Panc1 (cell line): Measurements from ENCODE around the gene KRT4. TPM values are rescaled to one million over a fixed set of nuclear protein-coding genes. Genes with fewer than 3 reads are reported as not detected.

Experiments used
- ATAC-seq: fragments of 200-7000 bp; cut with Tn5 transposase; 2 replicates; pipeline ENCODE4 v1.9.1; 2020; ENCODE audit warnings: mild to moderate bottlenecking, moderate library complexity
- BruUV-seq: library from RNA; stranded (reverse); fragments of 400-500 nt; replicated peaks from 2 replicates; lab custom pipeline; 2021; lab: Mats Ljungman, UMichigan
- CTCF ChIA-PET: fragments of 300-600 bp; sonication (Branson Sonifier 250); formaldehyde crosslinking; loops from one replicate; lab custom pipeline; 2022; ENCODE audit warnings: antibody characterized with exemption; lab: Charles Lee
- POLR2A ChIA-PET: fragments of 300-600 bp; sonication (Branson Sonifier 250); formaldehyde crosslinking; loops from one replicate; lab custom pipeline; 2022; ENCODE audit warnings: antibody characterized with exemption; lab: Charles Lee
- DNase-seq: peaks from one replicate; pipeline ENCODE4 v3.0.0-alpha.2; 2010; ENCODE audit warnings: low read depth, low spot score
- H3K27ac ChIP-seq: 2 replicates; pipeline ENCODE4 v1.5.1; 2011; ENCODE audit warnings: mild to moderate bottlenecking, low read length, inconsistent platforms
- H3K27me3 ChIP-seq: fragments of 200-500 bp; sonication (Bioruptor generic); 2 replicates; pipeline ENCODE4 v1.6.0; 2014; ENCODE audit warnings: low read length, inconsistent platforms; ENCODE audit not compliant: control insufficient read depth, insufficient read depth
- H3K36me3 ChIP-seq: fragments of 200-500 bp; sonication (Bioruptor generic); 2 replicates; pipeline ENCODE4 v1.5.1; 2014; ENCODE audit warnings: inconsistent platforms, mild to moderate bottlenecking, low read length, moderate library complexity; ENCODE audit not compliant: control insufficient read depth, insufficient read depth
- H3K4me1 ChIP-seq: 2 replicates; pipeline ENCODE4 v1.5.1; 2011; ENCODE audit warnings: inconsistent platforms, mild to moderate bottlenecking, low read length, moderate library complexity; ENCODE audit not compliant: control insufficient read depth, insufficient read depth
- H3K4me3 ChIP-seq, 2 experiments: 2 replicates each; pipeline ENCODE4 v1.5.1; 2011 to 2012; ENCODE audit warnings: low read depth in 2 of 2, low read length in 2 of 2, mild to moderate bottlenecking in 2 of 2, inconsistent platforms in 1 of 2, moderate library complexity in 1 of 2
- H3K9me3 ChIP-seq: fragments of 200-500 bp; sonication (Bioruptor generic); 2 replicates; pipeline ENCODE4 v1.5.1; 2014; ENCODE audit warnings: low read depth, mild to moderate bottlenecking, inconsistent platforms, low read length, moderate library complexity; ENCODE audit not compliant: control insufficient read depth, insufficient read depth
- CTCF ChIP-seq: fragments of 450-650 bp; IDR thresholded peaks from 2 replicates; pipeline ENCODE4 v1.5.1; 2017; ENCODE audit warnings: mild to moderate bottlenecking
- POLR2AphosphoS5 ChIP-seq: IDR thresholded peaks from 2 replicates; pipeline ENCODE4 v1.6.1; 2012; ENCODE audit warnings: mild to moderate bottlenecking, low read depth, low read length, moderate library complexity
- REST ChIP-seq, 2 experiments: IDR thresholded peaks; 2 replicates each; pipeline ENCODE4 v1.6.1; 2011 to 2012; ENCODE audit warnings: low read depth in 2 of 2, control low read depth in 1 of 2, low read length in 1 of 2, mild to moderate bottlenecking in 1 of 2, moderate library complexity in 1 of 2; ENCODE audit not compliant: insufficient read depth in 1 of 2
- SIN3A ChIP-seq: IDR thresholded peaks from 2 replicates; pipeline ENCODE4 v1.6.1; 2012; ENCODE audit warnings: low read depth, mild to moderate bottlenecking, low read length, moderate library complexity, borderline replicate concordance; ENCODE audit not compliant: insufficient read depth
- TCF7L2 ChIP-seq: IDR thresholded peaks from 2 replicates; pipeline ENCODE4 v1.6.1; 2011; ENCODE audit warnings: mild to moderate bottlenecking, low read depth, low read length, inconsistent platforms
- in situ Hi-C: cut with HindIII; loops from 2 replicates; pipeline ENCODE4 v1.10.0; 2016; ENCODE audit warnings: low sequenced_read_pairs, low pct_unique_long_range_greater_than_20kb
- intact Hi-C: fragments of 100-400 bp; cut with micrococcal nuclease; formaldehyde crosslinking; loops from one replicate; pipeline ENCODE4 v1.10.0; 2022; ENCODE audit not compliant: unreplicated experiment
- total RNA-seq: library from RNA; stranded (reverse); gene quantifications from one replicate; pipeline ENCODE4 v1.2.1, GENCODE V29; 2021; ENCODE audit not compliant: unreplicated experiment

Gene KRT4
- total RNA-seq, 1 experiment from 2014 or later, result 0.15 TPM

- CTCF ChIA-PET, result no interaction called here
- Histone ChIP-seq H3K4me1 (no peaks in the 10 kb centered on the region), H3K4me3 (no peak overlapping the region), H3K27me3 (no peaks in the 10 kb centered on the region), H3K27ac (no peak overlapping the region), H3K9me3 (no peaks in the 10 kb centered on the region), H3K36me3 (no peaks in the 10 kb centered on the region)
- in situ Hi-C loops (no loop called here), intact Hi-C loops (no loop called here)
- DNase-seq, result no peak
- POLR2A ChIA-PET, result interaction anchor here (0.7 kb wide), 1 partner anchor 264 kb away, joined by 4 read pairs; no protein-coding TSS in a partner anchor
- TF ChIP-seq POLR2AphosphoS5 (no peak), REST (IDR thresholded peaks at IDR 0.05; ENCODE audit: insufficient read depth in 1 of 2, low read depth in 2 of 2, low read length in 1 of 2) (no peak), TCF7L2 (no peak), SIN3A (no peak), CTCF (no peak)
- ATAC-seq, result no peak
- no TSS peak for BruUV-seq
Measured at GRCh38 chr12:52845946-52846345, 32.0 kb upstream of the KRT4 start.

- no TSS peak for BruUV-seq
- ATAC-seq (no peak), DNase-seq (no peak)
- no peaks in the 10 kb centered on the region for H3K4me1 ChIP-seq
- H3K27ac ChIP-seq, result no peak overlapping the region
- POLR2A ChIA-PET, result no interaction called here
- no peak overlapping the region for H3K4me3 ChIP-seq
- in situ Hi-C loops (no loop called here), intact Hi-C loops (no loop called here)
- TF ChIP-seq REST (IDR thresholded peaks at IDR 0.05; ENCODE audit: insufficient read depth in 1 of 2, low read depth in 2 of 2, low read length in 1 of 2), result no peak
- TF ChIP-seq SIN3A, result no peak
- TF ChIP-seq POLR2AphosphoS5, result no peak
- TF ChIP-seq TCF7L2, result no peak
- no peak for TF ChIP-seq CTCF
- H3K27me3 ChIP-seq, result no peaks in the 10 kb centered on the region
- no peaks in the 10 kb centered on the region for H3K36me3 ChIP-seq
- no peaks in the 10 kb centered on the region for H3K9me3 ChIP-seq
- CTCF ChIA-PET, result no interaction called here
Measured at GRCh38 chr12:52844386-52844785, 30.5 kb upstream of the KRT4 start.
